GM23338 (cell line): ENCODE measurements around the gene ACADVL. TPM values are rescaled to one million over a fixed set of nuclear protein-coding genes. Genes with fewer than 3 reads are reported as not detected.
"Not testable (repeated sequence)": the region's sequence is repeated elsewhere in the genome, so short reads cannot be mapped to it uniquely, and the experiment has no call there.

Experiments used
- ATAC-seq: fragments of 200-7000 bp; cut with Tn5 transposase; 3 replicates; pipeline ENCODE4 v1.9.1; 2020
- DNase-seq: peaks from one replicate; pipeline ENCODE4 v3.0.0-alpha.2; 2015; ENCODE audit warnings: low spot score
- H2AFZ ChIP-seq: fragments of 200-600 bp; sonication (generic); 2 replicates; pipeline ENCODE4 v1.8.0; 2016; ENCODE audit warnings: antibody characterized with exemption, mild to moderate bottlenecking, moderate library complexity
- H3F3A ChIP-seq: fragments of 200-600 bp; sonication (generic); replicated peaks from 2 replicates; pipeline ENCODE4 v1.8.0; 2017; ENCODE audit warnings: antibody characterized with exemption, mixed run types, low read depth
- H3K27ac ChIP-seq: fragments of 200-600 bp; sonication (generic); 2 replicates; pipeline ENCODE4 v1.6.1; 2016; ENCODE audit warnings: low read depth
- H3K27me3 ChIP-seq: fragments of 200-600 bp; sonication (generic); 2 replicates; pipeline ENCODE4 v1.8.0; 2016; ENCODE audit warnings: mild to moderate bottlenecking, mixed run types, moderate library complexity; ENCODE audit not compliant: insufficient read depth
- H3K36me3 ChIP-seq: fragments of 200-600 bp; sonication (generic); 2 replicates; pipeline ENCODE4 v1.8.0; 2016; ENCODE audit warnings: mild to moderate bottlenecking; ENCODE audit not compliant: insufficient read depth
- H3K4me1 ChIP-seq: fragments of 200-600 bp; sonication (generic); 2 replicates; pipeline ENCODE4 v1.8.0; 2016; ENCODE audit warnings: mild to moderate bottlenecking, moderate library complexity; ENCODE audit not compliant: insufficient read depth
- H3K4me2 ChIP-seq: fragments of 200-600 bp; sonication (generic); 2 replicates; pipeline ENCODE4 v1.7.1; 2017; ENCODE audit warnings: mixed run types
- H3K4me3 ChIP-seq: fragments of 200-600 bp; sonication (generic); 2 replicates; pipeline ENCODE4 v1.6.1; 2016; ENCODE audit warnings: mixed run types
- H3K79me2 ChIP-seq: fragments of 200-600 bp; sonication (generic); replicated peaks from 2 replicates; pipeline ENCODE4 v1.8.0; 2017; ENCODE audit warnings: mild to moderate bottlenecking; ENCODE audit not compliant: insufficient read depth
- H3K9me2 ChIP-seq: fragments of 200-600 bp; sonication (generic); 2 replicates; pipeline ENCODE4 v1.8.0; 2017; ENCODE audit not compliant: insufficient read depth
- H4K20me1 ChIP-seq: fragments of 200-600 bp; sonication (generic); replicated peaks from 2 replicates; pipeline ENCODE4 v1.8.0; 2017; ENCODE audit warnings: mild to moderate bottlenecking; ENCODE audit not compliant: insufficient read depth
- H3K27ac Mint-ChIP-seq: 2 replicates; pipeline ENCODE4 v1.8.0; 2020; ENCODE audit warnings: inconsistent platforms, mild to moderate bottlenecking, moderate library complexity, mixed read lengths
- H3K27me3 Mint-ChIP-seq: 3 replicates; pipeline ENCODE4 v1.8.0; 2022; ENCODE audit warnings: low read depth, mild to moderate bottlenecking, moderate library complexity, mixed read lengths, inconsistent platforms; ENCODE audit not compliant: insufficient read depth, poor library complexity
- H3K36me3 Mint-ChIP-seq: 3 replicates; pipeline ENCODE4 v1.8.0; 2021; ENCODE audit warnings: low read depth, mild to moderate bottlenecking, inconsistent platforms, moderate library complexity, mixed read lengths
- H3K4me1 Mint-ChIP-seq: 3 replicates; pipeline ENCODE4 v1.8.0; 2020; ENCODE audit warnings: mild to moderate bottlenecking, inconsistent platforms, mixed read lengths
- H3K4me3 Mint-ChIP-seq: 3 replicates; pipeline ENCODE4 v1.8.0; 2021; ENCODE audit warnings: moderate library complexity, mild to moderate bottlenecking, inconsistent platforms, mixed read lengths
- H3K9me3 Mint-ChIP-seq: 3 replicates; pipeline ENCODE4 v1.8.0; 2020; ENCODE audit warnings: moderate library complexity, mild to moderate bottlenecking, inconsistent platforms, mixed read lengths
- CREB1 ChIP-seq: fragments of 250-450 bp; sonication (Bioruptor Pico); IDR thresholded peaks from 2 replicates; pipeline ENCODE4 v1.5.0; 2020; ENCODE audit warnings: low read depth, mild to moderate bottlenecking, moderate library complexity
- ETS1 ChIP-seq: IDR thresholded peaks from 2 replicates; pipeline ENCODE4 v1.6.1; 2016; ENCODE audit warnings: antibody characterized with exemption
- EZH2 ChIP-seq: fragments of 200-600 bp; sonication (generic); IDR thresholded peaks from one replicate; pipeline ENCODE4 v1.8.0; 2017; ENCODE audit warnings: antibody characterized with exemption, mild to moderate bottlenecking, low read depth; ENCODE audit not compliant: unreplicated experiment
- POLR2AphosphoS5 ChIP-seq: IDR thresholded peaks from 2 replicates; pipeline ENCODE4 v1.6.1; 2016; ENCODE audit warnings: antibody characterized with exemption, low read depth
- long read RNA-seq: library from polyadenylated mRNA; unstranded; transcript quantifications from one replicate; pipeline ENCODE4 v2.0.0, GENCODE V29; 2020; ENCODE audit not compliant: unreplicated experiment
- polyA plus RNA-seq: library from polyadenylated mRNA; unstranded; fragments of >200 nt; fragmentation: Nextera tagmentation; extraction: Ambion mirVana; gene quantifications from 2 replicates; pipeline ENCODE4 v1.2.1, GENCODE V29; 2016
- total RNA-seq: library from RNA; depleted of rRNA; stranded (reverse); fragments of >200 nt; shearing (Covaris generic); gene quantifications from 2 replicates; pipeline ENCODE4 v1.2.3, GENCODE V29; 2014; rRNA removed

The ACADVL gene
- total RNA-seq (108 and 152 TPM in 2 replicates), polyA plus RNA-seq (139 and 156 TPM in 2 replicates)
- long read RNA-seq, transcript ACADVL-203 (20 exons, 2,323 nt) = major isoform, 37 of 67 reads
- long read RNA-seq, partial matches to known transcripts = 5 of 67 reads
- long read RNA-seq, other reads (novel, unspliced or antisense) = 24 of 67 reads

GRCh38 chr17:7219812-7220592 lies at the start of gene ACADVL, which contains the start of gene DLG4:
Gene ACADVL (plus strand): TSS chr17:7219938. CDS start chr17:7219985, 47 bp downstream.
Gene DLG4 (minus strand): TSS chr17:7219836.
- Histone ChIP-seq H3K79me2 (peaks cover 12% of the 10 kb centered on the region), H2AFZ (peak within 1 kb of the TSS; percentile 90; the same call in 1 of the 2 replicates), H3K4me2 (peak within 1 kb of the TSS; percentile 92), H4K20me1 (peaks cover 22% of the 10 kb centered on the region), H3K27me3 (no peaks in the 10 kb centered on the region), H3K4me3 (peak within 1 kb of the TSS; percentile 83), H3F3A (peaks cover 23% of the 10 kb centered on the region), H3K9me2 (no peaks in the 10 kb centered on the region), H3K4me1 (peaks cover 44% of the 10 kb centered on the region), H3K27ac (no peak within 1 kb of the TSS), H3K36me3 (peaks cover 9% of the 10 kb centered on the region; the same call in 1 of the 2 replicates)
- H3K27me3 Mint-ChIP-seq = peaks cover 45% of the 10 kb centered on the region
- DNase-seq = peak; percentile 95
- peaks cover 44% of the 10 kb centered on the region for H3K36me3 Mint-ChIP-seq
- ATAC-seq = peak; percentile 69
- TF ChIP-seq EZH2 = no peak
- peak; percentile 48; the same call in 1 of the 2 replicates for TF ChIP-seq CREB1 (CRISPR knock-in tag)
- peak; percentile 86 for TF ChIP-seq POLR2AphosphoS5
- peak; percentile 89 for TF ChIP-seq ETS1
- H3K4me1 Mint-ChIP-seq = peaks cover 49% of the 10 kb centered on the region
- peak within 1 kb of the TSS; percentile 89 for H3K27ac Mint-ChIP-seq
- H3K9me3 Mint-ChIP-seq = no peaks in the 10 kb centered on the region; the same call in 1 of the 3 replicates
- H3K4me3 Mint-ChIP-seq = peak within 1 kb of the TSS; percentile 91

- not testable (repeated sequence) for H3K4me3 Mint-ChIP-seq, DNase-seq, H3K27ac ChIP-seq, H3K27ac Mint-ChIP-seq, H3K79me2 ChIP-seq, H3K4me1 Mint-ChIP-seq, H3K4me3 ChIP-seq, H2AFZ ChIP-seq, H3K9me3 Mint-ChIP-seq, ATAC-seq, H3K9me2 ChIP-seq, H3K36me3 Mint-ChIP-seq, H3K36me3 ChIP-seq, H3K4me2 ChIP-seq, H4K20me1 ChIP-seq, H3K4me1 ChIP-seq
- H3K27me3 Mint-ChIP-seq = peaks cover 12% of the 10 kb centered on the region
- Histone ChIP-seq H3K27me3 (peaks cover 47% of the 10 kb centered on the region), H3F3A (peaks cover 21% of the 10 kb centered on the region)
Observed at GRCh38 chr17:7172522-7173191, 47.1 kb upstream of the ACADVL start.
